Astrocyte of the hippocampus (primary cell): ENCODE measurements around the gene TJP2.
A peak's percentile ranks its signal among the peaks of the same experiment; 100 is the strongest.

Source experiments
- DNase-seq: peaks from one replicate; pipeline ENCODE4 v3.0.0; 2011; ENCODE audit warnings: low read depth, low spot score

The TJP2 gene

GRCh38 chr9:69173891-69174615 lies at the start of gene TJP2:
TJP2 (plus strand) TSS chr9:69174277; CDS start chr9:69174373, 96 bp downstream.
- DNase-seq = peak; percentile 86

GRCh38 chr9:69130456-69131441 lies 43.3 kb upstream of the TJP2 start:
- peak; percentile 73 for DNase-seq

- peak; percentile 64 for DNase-seq
Observed at GRCh38 chr9:69131682-69132081, 42.4 kb upstream of the TJP2 start.

- DNase-seq = no peak
Observed at GRCh38 chr9:69132361-69132760, 41.7 kb upstream of the TJP2 start.

- no peak for DNase-seq
Observed at GRCh38 chr9:69134412-69134811, 39.7 kb upstream of the TJP2 start.

- DNase-seq = no peak
Observed at GRCh38 chr9:69136185-69136584, 37.9 kb upstream of the TJP2 start.

GRCh38 chr9:69136779-69137178 lies 37.3 kb upstream of the TJP2 start:
- DNase-seq = no peak

GRCh38 chr9:69137311-69137710 lies 36.8 kb upstream of the TJP2 start:
- no peak for DNase-seq

- DNase-seq = no peak
Observed at GRCh38 chr9:69139596-69139995, 34.5 kb upstream of the TJP2 start.

GRCh38 chr9:69140123-69140735 lies 33.8 kb upstream of the TJP2 start:
- no peak for DNase-seq

GRCh38 chr9:69141851-69142250 lies 32.2 kb upstream of the TJP2 start:
- DNase-seq = no peak

- DNase-seq = no peak
Observed at GRCh38 chr9:69143291-69143690, 30.8 kb upstream of the TJP2 start.

GRCh38 chr9:69145144-69145715 lies 28.8 kb upstream of the TJP2 start:
- no peak for DNase-seq

- DNase-seq = no peak
Observed at GRCh38 chr9:69147041-69147834, 26.8 kb upstream of the TJP2 start.

- DNase-seq = peak; percentile 67
Observed at GRCh38 chr9:69149321-69149807, 24.7 kb upstream of the TJP2 start.

GRCh38 chr9:69151506-69151905 lies 22.6 kb upstream of the TJP2 start:
- DNase-seq = no peak

GRCh38 chr9:69153707-69154521 lies 20.2 kb upstream of the TJP2 start:
- no peak for DNase-seq

GRCh38 chr9:69155341-69156030 lies 18.6 kb upstream of the TJP2 start:
- DNase-seq = peak; percentile 19

- peak; percentile 56 for DNase-seq
Observed at GRCh38 chr9:69157751-69158466, 16.2 kb upstream of the TJP2 start.
